ENCODE data around the gene PODNL1.

PODNL1 gene

GRCh38 chr19:13920524-13920923 is 17.7 kb downstream of the PODNL1 start:
- TF ChIP-seq CTCF (IDR thresholded peaks at IDR 0.05; ENCODE audit: low read depth, low read length, missing control alignments), result no peak
- no peak overlapping the region for H3K4me3 ChIP-seq (ENCODE audit: low read depth, low read length)
- in situ Hi-C loops (cut with HindIII; ENCODE audit: low sequenced_read_pairs), result no loop called here
- DNase-seq (ENCODE audit: low read depth), result no peak

GRCh38 chr19:13918726-13919411 is 19.3 kb downstream of the PODNL1 start:
- DNase-seq (ENCODE audit: low read depth), result no peak
- no peak overlapping the region for H3K4me3 ChIP-seq (ENCODE audit: low read depth, low read length)
- no peak for TF ChIP-seq CTCF (IDR thresholded peaks at IDR 0.05; ENCODE audit: low read depth, low read length, missing control alignments)
- in situ Hi-C loops (cut with HindIII; ENCODE audit: low sequenced_read_pairs), result no loop called here

GRCh38 chr19:13917888-13918406 is 20.3 kb downstream of the PODNL1 start:
- no peak overlapping the region for H3K4me3 ChIP-seq (ENCODE audit: low read depth, low read length)
- in situ Hi-C loops (cut with HindIII; ENCODE audit: low sequenced_read_pairs), result no loop called here
- no peak for DNase-seq (ENCODE audit: low read depth)
- TF ChIP-seq CTCF (IDR thresholded peaks at IDR 0.05; ENCODE audit: low read depth, low read length, missing control alignments), result no peak

GRCh38 chr19:13914777-13915176 is 23.4 kb downstream of the PODNL1 start:
- no peak for TF ChIP-seq CTCF (IDR thresholded peaks at IDR 0.05; ENCODE audit: low read depth, low read length, missing control alignments)
- in situ Hi-C loops (cut with HindIII; ENCODE audit: low sequenced_read_pairs), result no loop called here
- DNase-seq (ENCODE audit: low read depth), result no peak
- no peak overlapping the region for H3K4me3 ChIP-seq (ENCODE audit: low read depth, low read length)

- no peak for TF ChIP-seq CTCF (IDR thresholded peaks at IDR 0.05; ENCODE audit: low read depth, low read length, missing control alignments)
- DNase-seq (ENCODE audit: low read depth), result no peak
- in situ Hi-C loops (cut with HindIII; ENCODE audit: low sequenced_read_pairs), result no loop called here
- H3K4me3 ChIP-seq (ENCODE audit: low read depth, low read length), result no peak overlapping the region
Measured at GRCh38 chr19:13913352-13913751, 24.9 kb downstream of the PODNL1 start.

- DNase-seq (ENCODE audit: low read depth), result no peak
- no peak overlapping the region for H3K4me3 ChIP-seq (ENCODE audit: low read depth, low read length)
- in situ Hi-C loops (cut with HindIII; ENCODE audit: low sequenced_read_pairs), result no loop called here
- no peak for TF ChIP-seq CTCF (IDR thresholded peaks at IDR 0.05; ENCODE audit: low read depth, low read length, missing control alignments)
Measured at GRCh38 chr19:13909430-13909829, 28.8 kb downstream of the PODNL1 start.

Measured in astrocyte of the cerebellum (primary cell).